Kidney epithelial cell (primary cell): ENCODE data around the gene FNDC3A. TPM values are rescaled to one million over a fixed set of nuclear protein-coding genes. Genes with fewer than 3 reads are reported as not detected.
"Not testable (repeated sequence)": the region's sequence is repeated elsewhere in the genome, so short reads cannot be mapped to it uniquely, and the experiment has no call there.

ENCODE experiments used
- DNase-seq: peaks from one replicate; pipeline ENCODE4 v3.0.0-alpha.2; 2010; ENCODE audit warnings: low read depth
- H3K27me3 ChIP-seq: 2 replicates; pipeline ENCODE4 v1.6.0; 2011; ENCODE audit warnings: low read length; ENCODE audit not compliant: control insufficient read depth, insufficient read depth
- H3K36me3 ChIP-seq: 2 replicates; pipeline ENCODE4 v1.5.1; 2011; ENCODE audit warnings: low read length; ENCODE audit not compliant: control insufficient read depth, insufficient read depth
- H3K4me3 ChIP-seq: 2 replicates; pipeline ENCODE4 v1.5.1; 2011; ENCODE audit warnings: low read depth, mild to moderate bottlenecking, control low read depth, low read length
- CTCF ChIP-seq: IDR thresholded peaks from 2 replicates; pipeline ENCODE4 v1.5.1; 2011; ENCODE audit warnings: mild to moderate bottlenecking, moderate library complexity, low read length, control low read depth, inconsistent platforms; ENCODE audit not compliant: insufficient read depth, poor library complexity, severe bottlenecking
- total RNA-seq: library from RNA; depleted of rRNA; stranded (reverse); fragments of >200 nt; gene quantifications from 2 replicates; pipeline ENCODE4 v1.2.3, GENCODE V29; 2015

Gene FNDC3A
- total RNA-seq, 1 donor from 2014 or later = 63.6 TPM

GRCh38 chr13:48993150-48993549 lies 17.4 kb downstream of the FNDC3A start:
- Histone ChIP-seq H3K27me3 (no peaks in the 10 kb centered on the region), H3K36me3 (no peaks in the 10 kb centered on the region), H3K4me3 (no peak overlapping the region)
- no peak for DNase-seq
- no peak for TF ChIP-seq CTCF

GRCh38 chr13:48994706-48995105 lies 19.0 kb downstream of the FNDC3A start:
- no peak for TF ChIP-seq CTCF
- DNase-seq = no peak
- no peaks in the 10 kb centered on the region for H3K36me3 ChIP-seq
- no peaks in the 10 kb centered on the region for H3K27me3 ChIP-seq
- no peak overlapping the region for H3K4me3 ChIP-seq

- Histone ChIP-seq H3K4me3 (no peak overlapping the region), H3K27me3 (no peaks in the 10 kb centered on the region), H3K36me3 (no peaks in the 10 kb centered on the region)
- no peak for TF ChIP-seq CTCF
- no peak for DNase-seq
Observed at GRCh38 chr13:48998641-48999292, 23.1 kb downstream of the FNDC3A start.

- Histone ChIP-seq H3K4me3 (no peak overlapping the region), H3K27me3 (no peaks in the 10 kb centered on the region), H3K36me3 (no peaks in the 10 kb centered on the region)
- TF ChIP-seq CTCF = no peak
- DNase-seq = no peak
Observed at GRCh38 chr13:49000247-49000646, 24.5 kb downstream of the FNDC3A start.

- not testable (repeated sequence) for H3K27me3 ChIP-seq, H3K36me3 ChIP-seq, H3K4me3 ChIP-seq, DNase-seq
Observed at GRCh38 chr13:49018986-49019635, 43.4 kb downstream of the FNDC3A start.

GRCh38 chr13:49020328-49020727 lies 44.6 kb downstream of the FNDC3A start:
- H3K27me3 ChIP-seq = no peaks in the 10 kb centered on the region
- no peak for TF ChIP-seq CTCF
- no peak for DNase-seq
- H3K4me3 ChIP-seq = no peak overlapping the region
- H3K36me3 ChIP-seq = no peaks in the 10 kb centered on the region
